Stomach (tissue), 4 donors: ENCODE data around the gene TSHZ2.

Experiments
- POLR2A ChIP-seq, 4 donors: fragments of 450-650 bp; IDR thresholded peaks; one replicate each; pipeline ENCODE4 v1.6.1; 2016; ENCODE audit warnings: antibody characterized with exemption in 4 of 4, control low read depth in 2 of 4, mild to moderate bottlenecking in 1 of 4, moderate library complexity in 1 of 4
- POLR2AphosphoS5 ChIP-seq, 3 donors: sonication (generic); formaldehyde crosslinking; IDR thresholded peaks; one replicate each; pipeline ENCODE4 v1.6.1; 2016; ENCODE audit warnings: antibody characterized with exemption in 3 of 3

GRCh38 chr20:53390770-53391169, 418.6 kb downstream of the TSHZ2 start:
- TF ChIP-seq POLR2A (IDR thresholded peaks at IDR 0.05) (no peak), POLR2AphosphoS5 (IDR thresholded peaks at IDR 0.05) (no peak)
